ENCODE data around the gene DLG2. TPM values are rescaled to one million over a fixed set of nuclear protein-coding genes. Genes with fewer than 3 reads are reported as not detected.

The DLG2 gene
- total RNA-seq, 1 donor, result 3.0 TPM

- no peak overlapping the region for H3K4me3 ChIP-seq (ENCODE audit: low read depth, low read length)
- DNase-seq (ENCODE audit: low read depth), result no peak
- TF ChIP-seq CTCF (IDR thresholded peaks at IDR 0.05; ENCODE audit: insufficient read depth, low read length), result no peak
Observed at GRCh38 chr11:84930863-84931262, 696.3 kb downstream of the DLG2 start.

- H3K4me3 ChIP-seq (ENCODE audit: low read depth, low read length), result no peak overlapping the region
- no peak for TF ChIP-seq CTCF (IDR thresholded peaks at IDR 0.05; ENCODE audit: insufficient read depth, low read length)
- DNase-seq (ENCODE audit: low read depth), result no peak
Observed at GRCh38 chr11:84929738-84930137, 697.4 kb downstream of the DLG2 start.

GRCh38 chr11:84924154-84924692 is 702.9 kb downstream of the DLG2 start:
- H3K4me3 ChIP-seq (ENCODE audit: low read depth, low read length), result no peak overlapping the region
- no peak for TF ChIP-seq CTCF (IDR thresholded peaks at IDR 0.05; ENCODE audit: insufficient read depth, low read length)
- DNase-seq (ENCODE audit: low read depth), result no peak

- no peak for DNase-seq (ENCODE audit: low read depth)
- H3K4me3 ChIP-seq (ENCODE audit: low read depth, low read length), result no peak overlapping the region
- no peak for TF ChIP-seq CTCF (IDR thresholded peaks at IDR 0.05; ENCODE audit: insufficient read depth, low read length)
Observed at GRCh38 chr11:84923489-84923888, 703.7 kb downstream of the DLG2 start.

GRCh38 chr11:84922836-84923235 is 704.3 kb downstream of the DLG2 start:
- no peak for TF ChIP-seq CTCF (IDR thresholded peaks at IDR 0.05; ENCODE audit: insufficient read depth, low read length)
- no peak overlapping the region for H3K4me3 ChIP-seq (ENCODE audit: low read depth, low read length)
- no peak for DNase-seq (ENCODE audit: low read depth)

- no peak overlapping the region for H3K4me3 ChIP-seq (ENCODE audit: low read depth, low read length)
Observed at GRCh38 chr11:84922212-84922805, 704.8 kb downstream of the DLG2 start.

More at GRCh38 chr11:84922212-84922805, 704.8 kb downstream of the DLG2 start:
- TF ChIP-seq CTCF (IDR thresholded peaks at IDR 0.05; ENCODE audit: insufficient read depth, low read length), result no peak
- DNase-seq (ENCODE audit: low read depth), result no peak
